NCI-H82 treated with DMSO at 0.1 percent for 48 hours (cell line): ENCODE results near the gene H1-8.

Experiments used
- DNase-seq: peaks from one replicate; lab custom pipeline; 2025; ENCODE audit not compliant: unreplicated experiment; lab: John Stamatoyannopoulos, UW

The H1-8 gene

DNA sequence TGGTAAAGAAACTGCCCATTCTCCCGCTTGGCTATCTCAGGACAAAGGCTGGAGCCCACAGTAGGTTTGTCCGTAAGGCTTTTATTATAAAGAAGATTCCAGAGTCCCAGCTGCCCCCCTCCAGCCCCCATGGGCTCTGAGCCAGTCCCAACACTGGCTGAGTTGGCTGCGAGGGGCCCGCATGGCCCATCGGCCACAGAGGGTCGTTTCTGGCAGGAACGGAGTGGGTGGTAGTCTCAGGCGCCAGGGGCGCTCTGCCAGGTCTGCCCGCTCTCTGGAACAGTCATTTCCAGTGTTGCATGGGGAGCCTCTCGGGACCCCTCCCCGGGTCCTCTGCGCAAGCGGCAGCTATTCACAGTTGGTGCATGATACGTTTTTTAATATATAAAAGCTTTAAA, 12.2 kb downstream of the H1-8 start:
- DNase-seq = no peak

DNA sequence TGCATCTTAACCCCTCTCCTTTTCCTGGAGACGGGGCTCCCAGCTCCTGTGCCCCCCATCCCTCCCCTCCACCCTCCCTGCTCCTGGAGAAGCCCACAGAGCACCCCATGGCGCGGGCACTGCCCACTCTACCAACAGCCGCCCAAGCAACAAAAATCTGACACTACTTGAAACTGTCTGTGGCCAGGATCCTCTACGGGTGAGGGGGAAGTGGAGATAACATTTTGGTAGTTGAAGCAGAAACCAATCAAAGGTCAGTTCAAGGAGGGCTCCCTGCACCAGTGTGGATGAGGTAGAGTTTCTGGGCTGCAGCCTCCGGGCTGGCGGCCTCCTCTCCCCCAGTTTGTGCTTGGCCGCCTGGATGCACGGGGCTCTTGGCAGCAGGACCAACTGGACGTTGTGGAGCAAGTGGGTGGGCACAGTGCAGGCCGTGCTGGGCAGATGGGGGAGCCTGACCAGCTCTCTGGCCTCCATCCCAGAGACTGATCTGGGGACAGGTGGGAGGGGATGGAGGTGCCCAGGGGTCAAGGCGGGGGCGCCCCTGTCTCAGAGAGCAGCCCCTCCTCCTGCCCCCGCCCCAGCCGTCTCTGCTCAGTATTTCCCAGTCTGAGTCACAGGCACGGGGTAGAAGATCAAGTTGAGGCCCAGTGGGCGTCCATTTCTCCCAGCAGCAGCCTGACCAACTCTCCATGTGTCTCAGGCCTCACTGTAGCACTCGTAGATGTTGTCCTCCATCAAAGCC, 12.8 kb downstream of the H1-8 start:
- no peak for DNase-seq

DNA sequence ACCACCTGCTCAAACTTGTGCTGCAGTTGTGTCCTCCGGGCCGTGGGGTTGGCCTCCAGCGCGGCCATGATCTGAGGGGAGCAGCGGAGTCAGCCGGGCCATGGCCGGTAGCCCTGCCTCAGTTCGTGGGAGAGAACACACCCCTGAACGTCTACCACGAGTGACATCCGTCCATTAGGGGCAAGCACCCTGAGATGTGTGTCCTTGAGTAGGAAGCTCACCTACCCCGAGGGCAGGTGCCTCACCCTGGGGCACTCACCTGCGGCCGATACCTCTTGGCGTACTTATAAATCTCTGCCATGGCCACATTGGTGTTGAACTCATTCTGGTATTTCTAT, 13.4 kb downstream of the H1-8 start:
- no peak for DNase-seq

DNA sequence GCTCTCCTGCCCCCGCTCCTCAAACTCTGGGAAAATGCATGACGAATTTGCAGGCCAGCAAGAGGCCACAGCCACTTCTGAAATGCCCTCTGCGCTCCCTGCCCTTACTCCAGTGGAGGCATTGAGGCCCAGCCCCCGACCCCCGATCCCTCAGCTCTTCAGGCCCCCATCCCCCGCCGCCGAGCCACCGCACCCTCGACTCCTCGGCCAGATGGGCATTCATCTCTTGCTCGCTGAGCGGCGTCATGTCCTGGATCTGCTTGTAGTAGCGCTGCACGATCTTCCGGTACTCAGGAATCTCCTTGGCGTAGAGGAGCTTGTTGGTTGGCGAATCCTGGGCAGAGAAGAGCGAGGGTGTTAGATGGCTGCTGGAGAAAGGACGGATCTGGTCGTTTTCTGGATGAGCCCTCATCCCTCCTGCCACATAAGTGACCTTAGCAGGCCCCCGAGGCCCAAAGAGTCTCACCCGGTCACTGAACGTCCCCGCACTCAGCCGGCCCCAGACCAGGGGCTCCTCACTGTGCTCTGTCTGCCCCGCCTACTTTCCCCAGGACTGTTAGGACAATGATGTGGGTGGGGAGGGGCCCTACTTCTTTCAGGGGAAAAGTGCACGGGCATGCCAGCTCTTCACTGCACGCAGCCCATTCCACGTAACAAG, 14.0 kb downstream of the H1-8 start:
- DNase-seq = no peak

DNA sequence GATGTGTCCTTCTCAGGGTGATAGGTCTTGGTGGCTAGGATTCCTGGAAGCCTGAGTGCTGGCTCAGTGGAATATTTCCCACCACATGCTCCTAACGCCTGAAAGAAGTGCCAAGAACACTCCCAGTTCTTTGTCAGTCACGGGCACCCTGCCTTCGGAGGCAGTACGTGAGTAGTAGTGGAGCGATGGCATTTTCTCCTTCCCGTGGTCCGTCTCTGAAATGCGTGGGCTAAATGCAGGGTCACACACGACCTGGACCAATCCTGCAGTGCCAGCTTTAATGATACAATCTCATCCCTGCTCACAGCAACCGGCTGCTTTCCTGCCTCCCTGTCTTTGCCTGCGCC, 14.5 kb downstream of the H1-8 start:
- DNase-seq = no peak

DNA sequence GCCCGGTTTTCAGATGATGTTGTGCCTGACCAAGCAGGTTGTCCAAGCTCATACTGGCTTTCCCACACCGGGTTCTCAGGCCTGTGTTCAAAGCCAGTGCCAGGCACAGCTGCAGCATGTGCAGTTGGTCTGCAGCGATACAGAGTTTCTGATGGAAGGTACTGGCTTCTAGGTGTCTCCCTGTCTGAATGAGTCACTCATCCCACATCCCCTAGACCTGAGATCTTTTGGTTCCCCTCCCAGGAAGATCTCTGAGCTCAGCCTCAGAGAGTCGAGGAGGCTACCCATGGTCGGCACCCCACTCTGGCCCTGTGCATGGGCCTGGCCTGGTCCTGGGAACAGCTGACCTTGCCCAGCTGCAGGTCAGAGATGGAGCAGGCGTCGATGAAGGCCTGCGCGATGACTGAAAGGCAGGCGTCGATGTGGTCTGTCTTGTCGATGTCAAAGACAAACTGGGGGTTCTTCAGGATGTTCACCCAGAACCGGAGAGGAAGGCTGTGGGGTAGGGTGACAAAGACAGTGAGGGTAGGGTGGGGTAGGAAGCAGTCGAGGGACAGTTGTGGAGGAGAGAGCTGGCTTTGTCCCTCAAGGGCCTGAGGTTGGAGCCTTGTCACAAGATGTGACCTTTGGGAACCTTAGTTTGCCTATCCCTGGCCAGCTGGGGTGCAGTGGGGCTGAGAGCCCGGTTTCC, 15.3 kb downstream of the H1-8 start:
- no peak for DNase-seq

DNA sequence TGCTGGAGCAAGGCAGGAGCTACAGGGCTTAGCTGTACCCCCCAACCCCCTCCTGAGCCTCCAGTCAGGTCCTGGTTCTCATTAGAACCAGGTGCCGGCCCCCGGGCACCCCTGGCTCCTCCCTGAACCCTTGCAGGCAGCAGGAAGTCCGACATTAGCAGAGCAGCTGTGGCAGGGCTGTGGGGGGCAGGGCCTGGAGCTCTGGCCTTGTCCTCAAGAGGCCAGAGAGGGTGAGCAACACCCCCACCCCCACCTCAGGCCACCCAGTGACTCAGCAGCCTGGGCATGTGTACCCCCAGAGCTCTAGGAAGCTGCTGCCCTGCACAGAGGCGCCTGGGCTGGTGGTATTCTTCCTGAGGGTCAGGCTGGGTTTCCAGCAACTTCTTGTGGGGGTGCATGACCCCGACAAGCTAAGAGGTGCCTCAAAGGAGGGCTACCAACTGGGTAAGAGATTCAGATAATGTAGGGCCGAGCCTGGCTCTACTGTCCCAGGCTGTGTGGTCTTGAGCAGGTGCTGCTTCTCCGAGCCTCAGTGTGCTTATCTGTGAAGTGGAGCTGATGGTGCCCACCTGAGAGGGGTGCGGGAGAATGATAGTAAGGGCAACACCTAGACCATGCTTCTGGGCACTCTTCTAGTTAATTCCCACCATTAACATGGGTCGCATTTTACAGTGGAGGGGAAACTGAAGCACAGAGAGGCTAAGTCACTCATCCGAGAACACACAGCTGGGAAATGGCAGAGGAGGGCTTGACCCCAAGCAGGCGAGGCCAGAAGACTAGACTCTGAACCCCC, 16.0 kb downstream of the H1-8 start:
- no peak for DNase-seq

DNA sequence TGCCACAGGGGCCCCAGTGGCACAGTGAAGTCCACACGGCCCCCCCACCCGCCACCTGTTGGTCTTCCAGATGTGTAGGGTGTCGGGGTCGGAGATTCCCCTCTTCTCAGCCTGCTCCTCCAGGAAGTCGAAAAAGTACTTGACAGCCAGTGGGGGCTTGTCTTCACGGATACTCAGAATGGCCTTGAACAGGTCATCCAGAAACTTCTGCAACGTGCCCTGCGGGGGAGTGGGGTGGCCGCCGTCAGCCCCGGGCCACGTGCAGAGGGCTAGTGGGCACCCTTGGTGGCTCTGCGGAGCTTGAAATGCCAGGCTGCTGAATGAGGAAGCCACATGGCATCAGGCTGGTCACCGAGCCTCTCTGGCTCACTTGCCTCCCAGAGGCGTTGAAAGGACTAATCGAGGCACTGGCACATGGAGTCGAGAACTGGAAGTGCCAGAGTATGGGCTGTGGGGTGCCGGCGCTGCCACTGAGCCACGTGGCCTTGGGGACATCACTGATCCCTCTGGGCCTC, 16.6 kb downstream of the H1-8 start:
- DNase-seq = no peak

DNA sequence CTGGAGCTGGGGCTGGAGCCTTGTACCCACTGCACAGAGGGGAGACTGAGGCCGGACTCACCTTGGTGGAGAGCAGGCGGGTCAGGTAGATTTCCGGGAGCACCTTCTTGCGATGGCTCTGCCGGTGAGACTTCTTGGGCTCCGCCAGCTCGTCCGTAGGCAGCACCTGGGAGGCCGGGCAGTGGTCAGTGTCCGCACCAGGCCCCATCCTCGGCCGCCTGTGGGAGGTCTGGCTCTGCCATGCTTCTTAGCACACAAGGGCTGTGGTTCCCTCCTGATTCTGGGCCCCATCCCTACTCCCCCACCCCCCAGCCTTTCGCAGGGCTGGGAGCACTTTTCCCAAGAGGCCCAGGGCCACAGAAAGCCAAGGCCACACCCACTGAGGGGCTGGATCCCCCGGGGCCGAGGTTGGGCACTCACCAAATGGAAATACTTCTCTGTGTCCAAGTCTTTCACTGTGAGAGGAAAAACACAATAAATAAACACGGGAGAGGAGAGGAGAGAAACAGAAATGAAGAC, 17.4 kb downstream of the H1-8 start:
- DNase-seq = no peak

DNA sequence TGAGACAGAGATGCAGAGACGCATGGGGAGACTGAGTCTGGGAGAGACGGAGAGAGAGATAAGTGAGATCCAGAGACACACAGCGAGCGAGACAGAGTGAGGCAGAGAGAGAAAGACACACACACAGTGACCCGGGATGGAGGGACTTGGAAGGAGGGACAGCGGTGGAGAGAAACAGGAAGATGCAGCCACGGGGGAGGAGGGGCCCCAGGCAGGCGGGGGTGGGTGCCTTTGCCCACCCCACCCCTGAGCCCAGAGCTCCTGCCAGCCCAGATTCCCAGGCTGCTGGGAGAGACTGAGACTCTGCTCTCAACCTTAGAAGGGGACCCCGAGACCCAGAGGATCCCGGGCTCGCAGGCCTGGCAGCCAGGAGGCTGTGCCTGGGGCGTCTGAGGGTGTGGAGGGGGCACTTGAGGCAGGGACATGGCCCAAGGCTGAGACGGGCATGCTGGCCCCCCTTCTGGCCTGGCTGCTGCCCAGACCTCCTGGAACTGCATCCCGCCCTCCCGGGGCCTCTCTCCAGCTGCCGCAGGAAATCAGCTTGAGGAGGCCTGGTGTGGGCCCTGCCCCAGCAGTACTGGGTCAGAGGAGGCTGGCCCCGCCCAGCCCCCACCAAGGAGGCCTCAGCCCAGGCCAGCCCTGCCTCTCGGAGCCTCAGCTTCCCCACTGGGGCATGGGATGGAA, 18.1 kb downstream of the H1-8 start:
- no peak for DNase-seq

DNA sequence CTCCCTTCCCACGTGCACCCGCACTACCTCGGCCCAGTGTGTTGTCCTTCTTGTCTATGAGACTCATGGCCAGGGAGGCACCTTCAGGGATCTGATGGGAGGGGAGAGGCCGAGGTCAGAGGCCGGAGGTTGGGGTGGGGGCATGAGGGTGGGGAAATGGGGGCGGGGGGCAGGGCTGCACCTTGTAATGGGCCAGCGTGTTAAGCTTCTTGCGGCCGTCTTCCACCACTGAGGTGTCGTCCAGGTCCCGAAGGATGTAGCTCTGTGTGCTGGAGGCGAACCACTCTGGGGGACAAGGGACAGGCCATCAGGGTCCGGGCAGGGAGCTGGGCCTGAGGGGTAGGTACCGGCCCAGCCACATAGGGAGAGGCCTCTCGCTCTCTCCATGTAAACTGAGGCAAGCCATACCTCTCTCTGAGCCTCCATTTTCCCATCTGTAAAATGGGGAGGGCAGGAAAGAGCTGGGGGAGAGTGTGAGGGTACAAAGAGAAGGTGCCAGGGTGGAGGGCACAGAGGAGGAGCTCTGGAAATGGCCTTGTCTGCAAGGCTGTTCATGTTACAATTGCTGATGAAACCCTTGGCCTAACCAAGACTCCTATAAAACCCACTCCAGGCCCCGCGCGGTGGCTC, 18.8 kb downstream of the H1-8 start:
- DNase-seq = no peak

DNA sequence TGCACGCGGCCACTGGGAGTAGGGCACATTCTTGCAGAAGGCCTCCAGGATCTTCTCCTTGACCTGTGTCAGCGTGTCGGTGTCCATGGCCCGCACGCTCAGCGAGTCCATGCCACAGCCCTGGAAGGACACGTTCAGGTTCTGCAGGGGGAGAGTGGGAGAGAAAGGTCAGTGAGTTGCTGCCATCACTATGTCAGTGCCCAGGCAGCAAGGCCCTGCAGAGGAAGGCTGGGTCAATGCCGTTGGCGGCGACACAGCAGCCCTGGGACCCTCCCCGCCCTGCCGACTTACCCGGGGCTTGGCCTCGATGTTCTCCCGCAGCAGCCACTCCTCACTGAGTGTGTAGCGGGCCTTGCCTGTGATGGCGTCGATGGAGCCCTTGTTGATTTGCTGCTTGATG, 19.8 kb downstream of the H1-8 start:
- DNase-seq = no peak

DNA sequence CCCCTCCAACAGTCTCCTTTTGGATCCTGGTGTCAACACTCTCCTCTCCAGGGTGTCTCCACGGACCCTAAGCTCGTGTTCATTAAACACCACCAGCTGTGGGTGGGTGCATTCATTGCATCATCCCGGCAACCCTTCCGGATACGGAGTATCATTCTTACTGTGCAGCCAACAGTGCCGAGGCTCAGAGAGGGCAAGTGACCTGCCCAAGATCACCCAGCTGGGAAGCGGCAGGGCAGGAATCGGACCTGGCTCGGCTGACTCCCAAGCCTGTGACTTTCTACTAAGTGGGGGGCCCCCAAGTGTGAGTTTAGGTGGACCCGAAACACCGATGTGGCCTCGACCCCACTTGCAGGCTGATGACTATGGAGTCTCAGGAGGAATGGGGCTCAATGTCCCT, 20.4 kb downstream of the H1-8 start:
- no peak for DNase-seq

DNA sequence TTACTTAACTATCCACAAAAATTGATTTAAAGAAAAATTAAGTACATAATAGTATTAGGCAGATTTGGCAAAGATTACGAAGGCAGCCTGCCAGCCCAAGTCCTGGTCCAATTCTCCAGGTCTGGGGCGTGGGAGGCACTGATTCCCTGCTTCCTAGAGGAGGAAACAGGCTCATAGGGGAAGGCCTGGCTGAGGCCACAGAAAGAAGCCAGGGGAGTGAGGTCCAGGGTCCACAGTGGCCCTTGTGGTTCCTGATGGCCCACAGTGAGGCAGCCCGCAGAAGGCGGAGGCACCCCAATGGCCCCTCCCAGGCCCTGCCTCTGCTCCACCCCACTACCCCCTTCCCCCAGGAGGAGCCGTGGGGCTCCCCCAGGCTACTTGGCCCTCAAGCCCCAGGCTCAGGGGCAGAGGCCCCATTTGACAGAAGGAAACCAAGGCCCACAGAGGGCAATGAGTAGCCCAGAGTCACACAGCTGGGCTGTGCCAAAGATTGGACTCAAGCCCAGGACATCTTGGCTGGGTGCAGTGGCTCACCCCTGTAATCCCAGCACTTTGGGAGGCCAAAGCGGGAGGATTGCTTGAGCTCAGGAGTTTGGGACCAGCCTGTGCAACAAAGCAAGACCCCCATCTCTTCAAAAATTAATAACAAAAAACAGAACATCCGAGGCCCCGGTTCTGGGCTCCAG, 21.0 kb downstream of the H1-8 start:
- DNase-seq = no peak

DNA sequence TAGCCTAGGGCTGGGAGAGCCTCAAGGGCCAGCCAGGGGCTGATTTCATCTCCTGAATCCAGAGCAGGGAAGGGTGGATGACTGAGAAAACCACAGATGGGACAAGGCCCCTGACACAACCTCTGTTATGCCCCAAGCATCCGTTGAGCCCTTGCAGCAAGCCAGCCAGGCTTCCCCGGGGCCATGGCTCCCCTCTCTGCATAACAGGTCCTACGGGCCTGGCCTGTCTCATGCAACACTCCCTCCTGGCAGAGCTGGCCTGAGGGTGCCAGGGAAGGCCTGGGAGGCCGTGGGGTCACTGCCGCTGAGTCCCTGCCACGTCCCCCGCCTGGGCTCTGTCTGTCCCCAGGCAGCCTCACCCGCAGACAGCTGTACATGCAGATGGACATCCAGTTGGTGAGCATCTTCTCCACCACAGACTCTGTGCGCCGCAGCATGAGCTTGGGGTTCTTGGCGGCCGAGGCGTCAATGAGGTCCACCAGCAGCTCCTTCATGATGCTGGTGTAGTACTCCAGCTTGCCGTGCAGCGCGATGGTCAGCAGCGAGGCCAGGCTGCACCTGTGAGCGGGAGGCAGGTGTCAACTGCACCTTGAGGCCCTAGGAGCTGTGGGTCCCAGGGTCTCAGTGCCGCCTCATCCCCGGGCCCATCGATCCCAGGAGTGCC, 22.1 kb downstream of the H1-8 start:
- DNase-seq = no peak

DNA sequence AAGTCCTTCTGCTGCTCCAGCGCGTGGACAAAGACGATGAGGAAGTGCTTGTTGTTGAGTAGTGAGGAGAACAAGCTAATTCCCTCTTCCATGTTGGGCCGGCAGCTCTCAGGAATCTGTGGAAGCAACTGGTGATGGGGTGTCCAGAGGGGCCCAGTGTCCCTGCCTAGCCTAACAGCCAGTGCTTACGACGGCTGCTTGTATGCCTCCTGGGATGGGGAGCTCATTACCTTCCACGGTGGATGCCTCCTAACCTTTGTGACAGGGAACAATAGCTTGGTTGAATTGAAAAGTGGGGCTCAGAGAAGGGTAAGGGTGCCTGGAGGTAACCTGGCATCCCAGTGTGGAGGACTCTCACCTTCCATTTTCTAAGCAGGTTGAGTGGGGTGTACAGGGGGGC, 22.9 kb downstream of the H1-8 start:
- no peak for DNase-seq

DNA sequence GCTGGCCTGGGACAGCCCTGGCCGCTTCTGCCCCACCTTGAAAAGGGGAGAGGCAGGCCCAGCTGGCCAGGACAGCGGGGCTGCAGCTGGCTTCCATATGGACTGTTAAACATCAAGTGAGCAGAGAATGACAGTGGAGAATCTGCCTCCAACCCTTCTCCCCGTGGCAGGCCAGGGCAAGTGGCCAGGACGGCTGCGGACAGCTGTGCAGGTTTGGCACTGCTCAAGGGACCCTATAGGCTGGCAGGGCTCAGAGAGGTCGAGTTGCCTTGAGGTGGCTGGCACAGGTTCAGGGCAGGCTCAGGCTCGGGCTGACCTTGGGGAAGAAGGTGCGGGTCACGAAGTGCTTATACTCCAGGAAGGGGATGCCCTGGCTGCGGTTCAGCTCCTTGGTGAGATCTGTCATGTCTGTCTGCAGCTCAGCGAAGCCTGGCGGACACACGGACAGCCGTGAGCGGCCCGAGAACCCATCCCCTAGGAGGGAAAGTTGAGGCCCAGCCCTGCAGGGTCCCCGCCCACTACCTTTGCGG, 24.3 kb downstream of the H1-8 start:
- no peak for DNase-seq

DNA sequence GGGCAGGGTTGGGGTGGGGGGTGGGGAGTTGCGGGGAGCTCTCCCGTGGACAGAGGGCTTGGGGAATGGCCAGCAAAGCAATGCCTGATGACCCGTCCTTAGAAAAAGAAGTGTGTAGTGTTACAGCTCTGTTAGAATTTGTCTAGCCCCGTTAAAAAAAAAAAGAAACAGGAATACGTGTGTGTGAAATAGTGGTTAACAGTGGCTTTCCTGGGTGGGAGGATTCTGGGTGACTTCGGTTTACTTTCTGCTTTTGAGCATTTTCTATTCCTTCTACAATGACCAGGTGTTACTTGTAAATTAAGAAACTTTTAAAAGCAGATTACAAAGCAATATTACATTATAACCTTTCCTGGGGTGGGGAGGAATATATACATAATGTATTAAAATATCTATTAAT, 25.0 kb downstream of the H1-8 start:
- no peak for DNase-seq

DNA sequence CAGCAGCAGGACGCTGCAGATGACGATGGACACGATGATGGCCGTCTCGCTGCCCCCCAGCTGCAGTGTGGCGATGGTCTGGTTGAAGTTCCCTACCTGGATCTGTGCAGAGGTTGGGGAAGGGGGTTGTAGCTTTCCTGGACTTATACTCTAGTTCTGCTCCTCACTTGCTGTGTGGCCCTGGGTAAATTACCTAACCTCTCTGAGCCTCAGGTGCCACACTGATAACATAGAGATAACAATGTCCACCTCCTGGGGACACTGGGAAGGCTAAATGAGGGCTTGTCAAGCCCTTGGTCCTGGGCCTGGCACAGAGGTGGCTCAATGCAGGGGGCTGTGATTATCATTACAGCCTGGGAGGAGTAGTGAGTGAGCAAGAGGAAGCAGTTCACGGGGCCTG, 26.9 kb downstream of the H1-8 start:
- no peak for DNase-seq
